Measurements from ENCODE around the gene UBR2.

The UBR2 gene

DNA sequence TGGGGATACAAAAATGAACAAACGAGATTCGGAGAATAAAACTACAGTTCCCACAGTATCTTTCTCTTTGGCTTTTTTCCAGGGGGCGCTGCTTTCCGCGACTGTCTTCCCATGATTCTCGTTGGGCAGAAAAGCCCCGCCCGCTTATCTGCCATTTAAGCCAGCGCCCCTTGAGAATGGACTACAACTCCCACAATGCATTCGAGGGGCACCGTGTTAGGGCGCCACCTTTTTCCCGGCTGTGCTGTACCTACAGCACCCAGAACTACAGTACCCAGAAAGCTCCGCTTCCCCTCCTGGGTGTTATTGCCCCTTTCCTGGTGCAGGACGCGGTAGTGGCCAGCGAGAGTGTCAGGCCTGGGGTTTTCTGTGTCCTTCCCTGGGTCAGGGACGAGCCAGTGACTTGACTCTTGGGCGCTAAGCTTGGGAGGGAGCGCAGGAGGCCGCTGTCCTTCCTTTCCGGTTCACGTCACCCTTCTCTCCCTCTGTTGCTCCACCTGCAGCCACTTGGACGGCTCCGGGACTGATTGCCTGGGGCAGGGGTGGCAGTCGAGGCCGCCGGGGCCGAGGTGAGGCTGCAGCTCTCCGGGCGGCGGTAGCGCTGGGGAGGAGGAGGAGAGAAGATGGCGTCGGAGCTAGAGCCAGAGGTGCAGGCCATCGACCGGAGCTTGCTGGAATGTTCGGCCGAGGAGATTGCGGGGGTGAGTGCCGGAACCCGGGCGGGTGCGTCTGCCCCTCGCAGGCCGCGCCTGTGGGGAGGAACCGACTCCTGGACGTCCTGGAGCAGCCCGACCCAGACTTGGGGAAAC is at the start of gene UBR2:
Gene UBR2 (plus strand): TSS at position 333 of the 809 bp plus-strand sequence. CDS start 291 bp downstream, at position 624.
- peaks cover 34% of the 10 kb centered on the region for H3K4me1 Mint-ChIP-seq
- no peaks in the 10 kb centered on the region for H3K9me3 Mint-ChIP-seq
- peak; percentile 88 to 94 for DNase-seq
- peak within 1 kb of the TSS; percentile 97 to 98 for H3K27ac Mint-ChIP-seq
- H3K27me3 Mint-ChIP-seq, result no peaks in the 10 kb centered on the region
- peak; percentile 99 for ATAC-seq
- peak within 1 kb of the TSS; percentile 92 to 98 for H3K4me3 Mint-ChIP-seq

DNA sequence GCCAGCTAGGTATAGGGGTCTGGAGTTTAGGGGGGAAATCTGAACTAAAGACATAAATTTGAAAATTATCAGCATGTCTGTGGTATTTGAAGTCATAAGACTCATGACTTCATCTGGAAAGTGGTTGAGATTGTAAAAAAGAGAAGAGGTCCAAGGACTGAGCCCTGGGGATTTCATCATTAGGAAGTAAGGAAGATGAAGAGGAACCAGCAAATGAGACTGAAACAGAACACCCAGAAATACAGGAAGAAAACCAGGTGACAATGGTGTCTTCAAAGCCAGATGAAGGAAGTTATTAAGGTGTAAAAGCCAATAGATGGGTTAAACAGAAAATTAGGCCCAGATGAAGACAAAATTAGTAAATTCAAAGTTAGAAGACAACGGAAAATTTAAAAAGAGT is 49.1 kb upstream of the UBR2 start:
- H3K27ac Mint-ChIP-seq, result no peak overlapping the region
- peaks cover 1 to 3% of the 10 kb centered on the region in 2 donors for H3K9me3 Mint-ChIP-seq
- peaks cover 7% of the 10 kb centered on the region for H3K4me1 Mint-ChIP-seq
- DNase-seq, result no peak
- no peaks in the 10 kb centered on the region for H3K27me3 Mint-ChIP-seq
- no peak overlapping the region for H3K4me3 Mint-ChIP-seq
- no peak for ATAC-seq

DNA sequence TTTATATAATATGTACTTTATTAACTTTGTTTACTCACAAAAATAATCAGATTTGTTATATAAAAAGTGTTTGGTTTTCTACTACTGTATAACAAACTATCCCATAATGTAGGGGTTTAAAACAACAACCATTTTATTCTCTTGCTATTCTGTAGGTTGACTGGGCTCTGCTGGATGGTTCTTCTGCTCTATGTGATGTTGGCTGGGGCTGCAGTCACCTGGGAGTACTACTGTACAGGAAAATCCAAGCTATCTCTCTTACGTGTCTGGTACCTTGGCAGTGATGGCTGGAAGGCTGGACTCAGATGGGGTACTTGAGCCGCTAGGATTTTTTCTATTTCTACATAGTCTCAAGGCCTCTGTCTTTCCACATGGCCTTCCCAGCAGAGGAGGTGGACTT is 44.0 kb upstream of the UBR2 start:
- Mint-ChIP-seq H3K27ac (no peak overlapping the region), H3K4me1 (peaks cover 9% of the 10 kb centered on the region), H3K9me3 (peaks cover 4 to 10% of the 10 kb centered on the region in 2 donors), H3K27me3 (no peaks in the 10 kb centered on the region), H3K4me3 (no peak overlapping the region)
- no peak for DNase-seq
- ATAC-seq, result no peak

DNA sequence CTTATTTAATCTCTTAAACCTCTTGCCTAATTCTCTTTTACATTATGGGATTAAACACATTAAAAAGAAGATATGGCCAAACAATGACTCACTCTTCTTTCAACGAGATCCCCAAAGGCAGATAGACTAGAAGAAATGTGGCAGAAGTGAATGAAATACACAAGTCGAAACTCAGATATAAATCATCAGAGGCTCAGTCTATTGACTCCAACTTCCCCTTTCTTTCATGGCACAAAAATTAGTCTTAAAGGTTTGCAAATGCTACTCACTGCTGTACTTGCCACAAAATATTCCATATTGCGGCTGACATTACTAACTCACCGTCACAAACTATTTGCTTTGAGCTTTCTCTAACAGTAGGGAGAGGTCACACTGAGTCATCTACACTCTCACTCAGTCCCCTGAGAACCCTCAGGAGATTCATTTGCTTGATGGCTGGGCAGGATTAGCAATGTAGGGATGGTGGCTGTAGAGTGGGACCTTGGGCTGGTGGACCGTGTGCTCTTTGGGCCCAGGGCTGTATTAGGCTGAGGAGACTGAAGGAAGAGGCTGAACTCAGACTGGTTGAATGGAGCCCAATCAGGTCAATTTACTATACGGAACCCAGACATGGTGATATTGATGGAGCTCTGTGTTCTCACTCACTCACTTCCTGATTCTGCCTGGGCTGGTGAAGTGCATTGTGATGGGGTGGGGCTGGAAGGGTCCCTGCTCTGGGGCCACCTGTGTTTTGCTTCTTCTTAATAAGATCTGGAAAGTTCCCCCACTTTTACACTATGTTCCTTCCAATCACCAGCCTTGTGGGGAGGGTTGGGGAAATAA is 42.8 kb upstream of the UBR2 start:
- ATAC-seq, result peak; percentile 99
- Mint-ChIP-seq H3K27me3 (no peaks in the 10 kb centered on the region), H3K9me3 (peaks cover 4 to 10% of the 10 kb centered on the region in 2 donors), H3K4me3 (peak overlapping the region in 1 of 2 donors; percentile 42), H3K4me1 (peaks cover 9% of the 10 kb centered on the region), H3K27ac (peak overlapping the region in 1 of 2 donors; percentile 6)
- DNase-seq, result peak in 1 of 2 donors; percentile 41

DNA sequence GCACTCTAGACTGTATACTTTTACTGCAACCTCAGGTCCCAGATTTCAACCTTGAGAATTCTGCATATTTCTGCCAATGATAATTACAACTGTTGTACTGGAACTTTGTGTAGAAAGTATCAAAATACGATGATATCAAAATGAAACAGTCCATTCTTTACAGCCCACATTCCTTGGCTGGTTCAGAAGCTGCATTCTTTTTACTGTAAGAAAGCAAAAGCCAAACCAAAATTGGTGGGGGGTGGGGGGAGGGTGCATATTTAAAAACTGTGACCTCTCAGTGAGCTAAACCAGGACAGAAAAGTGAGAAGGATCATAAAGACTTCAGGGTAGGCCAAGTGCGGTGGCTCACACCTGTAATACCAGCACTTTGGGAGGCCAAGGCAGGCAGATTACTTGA is 41.8 kb upstream of the UBR2 start:
- Mint-ChIP-seq H3K4me1 (peaks cover 9% of the 10 kb centered on the region), H3K27me3 (no peaks in the 10 kb centered on the region), H3K9me3 (peaks cover 4 to 10% of the 10 kb centered on the region in 2 donors), H3K4me3 (no peak overlapping the region), H3K27ac (no peak overlapping the region)
- DNase-seq, result no peak
- ATAC-seq, result no peak

DNA sequence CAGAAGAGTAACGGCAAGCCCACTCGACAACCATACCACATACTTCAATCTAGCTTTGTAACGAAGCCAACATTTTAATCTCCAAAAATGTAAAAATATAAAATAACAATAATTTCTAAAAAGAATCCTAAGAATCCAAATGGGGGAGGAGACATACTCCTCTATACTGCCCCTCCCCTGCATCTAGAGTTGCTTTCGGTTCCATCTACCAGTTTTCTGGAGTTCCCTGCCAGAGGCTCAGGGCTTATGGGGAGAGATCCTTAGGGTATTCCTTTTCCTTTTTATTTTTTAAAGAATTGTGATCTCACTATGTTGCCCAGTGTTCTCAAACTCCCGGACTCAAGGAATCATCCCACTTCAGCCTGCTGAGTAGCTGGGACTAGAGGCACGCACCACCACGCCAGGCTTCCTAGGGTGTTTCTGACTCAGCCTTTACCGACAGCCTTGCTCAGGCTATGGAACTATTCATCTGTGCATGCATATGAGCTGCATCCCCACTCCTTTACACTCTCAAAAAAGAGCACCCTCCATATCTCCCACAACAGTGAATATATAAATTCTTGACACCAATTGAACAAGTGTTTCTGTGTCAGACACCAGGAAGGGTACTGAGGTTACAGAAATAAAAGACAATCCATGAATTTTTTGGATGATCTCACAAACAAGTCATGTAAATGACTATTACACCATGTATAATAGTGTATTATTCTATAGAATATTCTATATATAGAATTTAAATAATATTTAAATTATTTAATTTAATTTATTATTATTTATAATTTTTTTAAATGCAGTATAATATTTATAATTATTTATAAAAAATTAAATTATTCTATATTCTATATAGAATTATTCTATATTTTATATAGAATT is 40.7 kb upstream of the UBR2 start:
- H3K4me3 Mint-ChIP-seq, result no peak overlapping the region
- no peak for DNase-seq

DNA sequence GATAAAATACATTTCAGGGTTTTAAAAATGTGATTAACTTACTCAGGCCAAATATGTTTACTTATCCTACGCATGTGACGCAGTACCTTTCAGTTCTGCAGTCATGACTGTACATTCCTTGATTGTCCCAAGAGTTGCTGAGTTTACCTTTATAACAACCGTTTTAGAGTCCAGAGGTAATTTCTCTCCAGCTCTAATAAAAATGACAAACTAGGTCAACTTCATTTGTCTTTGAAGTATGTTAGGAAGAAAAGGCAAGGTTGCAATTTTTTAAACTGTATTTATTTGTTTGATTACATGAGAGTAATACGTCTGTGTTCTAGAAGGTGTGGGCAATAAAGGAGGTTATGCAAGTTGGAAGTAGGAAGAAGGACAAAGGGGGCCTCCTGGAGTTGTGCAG is 38.6 kb upstream of the UBR2 start:
- Mint-ChIP-seq H3K27me3 (peaks cover 2% of the 10 kb centered on the region), H3K4me1 (peaks cover 9% of the 10 kb centered on the region), H3K27ac (no peak overlapping the region), H3K4me3 (no peak overlapping the region), H3K9me3 (peaks cover 0 to 3% of the 10 kb centered on the region in 2 donors)
- DNase-seq (no peak), ATAC-seq (no peak)

More for the DNA sequence above, 40.7 kb upstream of the UBR2 start:
- Mint-ChIP-seq H3K27ac (no peak overlapping the region), H3K9me3 (peaks cover 4 to 10% of the 10 kb centered on the region in 2 donors), H3K27me3 (no peaks in the 10 kb centered on the region), H3K4me1 (peaks cover 9% of the 10 kb centered on the region)
- ATAC-seq, result no peak

DNA sequence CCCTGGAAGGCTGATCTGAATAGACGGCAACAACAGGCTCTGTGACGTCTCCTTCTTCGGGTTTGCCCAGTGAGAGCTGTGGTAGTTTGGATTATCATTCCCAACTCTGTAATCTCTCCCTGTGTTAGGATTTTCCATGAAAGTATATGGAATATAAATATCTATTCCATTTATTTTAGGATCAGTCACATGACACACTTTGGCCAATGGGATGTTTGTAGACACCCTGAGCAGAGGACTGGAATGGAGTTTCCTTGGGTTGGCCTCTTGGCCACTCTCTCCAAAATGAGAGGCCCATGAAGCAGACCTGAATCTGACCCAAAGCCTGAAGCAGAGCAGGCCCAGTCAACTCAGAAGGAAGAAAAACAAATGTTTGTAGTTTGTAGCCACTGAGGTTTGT is 37.2 kb upstream of the UBR2 start:
- peaks cover 8% of the 10 kb centered on the region for H3K27me3 Mint-ChIP-seq
- ATAC-seq, result no peak
- no peaks in the 10 kb centered on the region for H3K9me3 Mint-ChIP-seq
- DNase-seq, result no peak
- H3K27ac Mint-ChIP-seq, result no peak overlapping the region
- H3K4me3 Mint-ChIP-seq, result no peak overlapping the region
- H3K4me1 Mint-ChIP-seq, result peaks cover under 1% of the 10 kb centered on the region

DNA sequence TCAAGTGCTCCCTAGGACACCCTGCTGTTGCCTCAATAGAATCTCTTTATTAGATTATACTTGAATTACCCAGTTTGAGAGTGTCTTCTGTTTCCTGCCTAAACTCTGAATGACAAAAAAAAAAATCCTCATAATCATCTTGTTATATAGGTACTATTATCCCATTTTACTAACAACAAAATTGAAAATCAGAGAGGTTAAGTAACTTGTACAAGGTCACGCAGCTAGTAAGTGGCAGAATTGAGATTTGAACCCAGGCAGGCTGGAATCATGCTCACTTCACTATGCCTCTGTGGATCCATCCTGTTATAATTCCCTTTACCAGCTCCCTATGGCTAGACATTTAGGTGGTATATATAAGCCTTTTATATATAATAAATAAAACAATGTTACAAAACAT is 36.6 kb upstream of the UBR2 start:
- no peak overlapping the region for H3K27ac Mint-ChIP-seq
- no peaks in the 10 kb centered on the region for H3K4me1 Mint-ChIP-seq
- H3K9me3 Mint-ChIP-seq, result no peaks in the 10 kb centered on the region
- no peak for ATAC-seq
- DNase-seq, result no peak
- H3K27me3 Mint-ChIP-seq, result peaks cover 8% of the 10 kb centered on the region
- H3K4me3 Mint-ChIP-seq, result no peak overlapping the region

DNA sequence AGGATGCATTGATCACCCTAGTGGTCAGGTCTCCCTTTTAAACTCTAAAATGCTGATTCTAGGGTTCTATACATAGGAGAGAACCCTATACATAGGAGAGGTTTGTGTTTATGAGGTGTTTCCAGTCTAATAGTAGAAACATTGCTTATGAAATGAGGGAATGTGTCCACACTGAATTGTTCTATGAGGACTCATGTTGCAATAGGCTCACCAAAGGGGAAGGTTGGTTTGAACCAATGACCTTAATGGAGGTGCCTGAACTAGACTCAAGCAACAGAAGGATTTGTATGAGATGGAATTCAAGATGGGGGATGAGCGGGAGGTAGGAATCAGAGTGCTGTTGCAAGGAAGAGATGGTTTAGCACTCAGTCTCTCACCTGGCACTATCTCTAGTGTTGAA is 33.5 kb upstream of the UBR2 start:
- Mint-ChIP-seq H3K27ac (no peak overlapping the region), H3K27me3 (peaks cover 8% of the 10 kb centered on the region), H3K4me1 (no peaks in the 10 kb centered on the region), H3K4me3 (no peak overlapping the region), H3K9me3 (no peaks in the 10 kb centered on the region)
- ATAC-seq (no peak), DNase-seq (no peak)

DNA sequence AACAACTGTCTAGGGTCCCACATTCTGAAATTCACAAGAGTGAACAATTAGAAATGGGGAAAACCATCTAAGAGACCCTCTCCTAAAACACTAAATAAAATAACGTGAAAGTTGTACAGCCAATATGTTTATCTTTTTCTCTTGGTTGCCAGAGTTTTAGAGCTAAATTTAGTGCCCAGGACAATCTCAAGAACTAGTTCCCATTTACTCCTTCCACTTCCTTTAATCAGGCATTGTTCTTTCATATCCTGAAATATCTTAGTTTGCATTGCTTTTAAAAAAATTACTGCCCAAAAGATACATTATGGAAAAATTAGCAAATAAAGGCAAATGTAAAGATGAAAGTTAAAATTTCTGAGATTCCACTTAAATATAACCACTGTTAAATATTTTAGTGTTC is 33.1 kb upstream of the UBR2 start:
- Mint-ChIP-seq H3K9me3 (no peaks in the 10 kb centered on the region), H3K4me3 (no peak overlapping the region), H3K4me1 (no peaks in the 10 kb centered on the region), H3K27ac (no peak overlapping the region), H3K27me3 (peaks cover 8% of the 10 kb centered on the region)
- no peak for ATAC-seq
- DNase-seq, result no peak

DNA sequence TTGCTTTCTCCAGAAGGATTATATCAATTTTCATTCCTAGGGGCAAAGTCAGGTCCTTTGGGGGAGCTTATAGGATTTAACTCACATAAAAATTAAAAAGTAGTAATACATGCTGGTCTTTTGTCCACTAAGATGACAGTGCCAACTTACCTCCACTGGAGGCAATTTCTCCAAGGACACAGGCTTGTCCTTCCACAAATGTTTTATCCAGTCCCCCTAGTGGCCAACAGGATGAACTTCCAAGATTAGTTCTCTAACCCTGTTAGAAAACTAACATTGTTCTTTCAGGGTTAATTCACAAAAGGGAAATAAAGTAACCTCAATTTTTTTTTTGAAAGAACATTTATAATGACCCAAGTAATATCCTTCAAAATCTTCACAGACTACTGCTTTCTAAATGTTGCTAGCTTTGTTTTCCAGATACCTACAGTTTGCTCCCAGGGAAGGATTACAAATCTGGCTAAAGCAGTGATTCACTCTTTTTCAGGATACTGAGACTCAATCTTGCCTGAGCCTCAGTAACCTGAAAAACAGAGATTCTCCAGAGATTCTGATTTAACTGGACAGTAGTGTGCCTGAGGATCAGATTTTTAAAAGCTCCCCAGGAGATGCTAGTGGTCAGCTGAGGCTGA is 31.7 kb upstream of the UBR2 start:
- DNase-seq (peak in 1 of 2 donors; percentile 20), ATAC-seq (peak; percentile 73)
- no peaks in the 10 kb centered on the region for H3K9me3 Mint-ChIP-seq
- peaks cover 8% of the 10 kb centered on the region for H3K27me3 Mint-ChIP-seq
- H3K27ac Mint-ChIP-seq, result no peak overlapping the region
- H3K4me3 Mint-ChIP-seq, result no peak overlapping the region
- no peaks in the 10 kb centered on the region for H3K4me1 Mint-ChIP-seq

DNA sequence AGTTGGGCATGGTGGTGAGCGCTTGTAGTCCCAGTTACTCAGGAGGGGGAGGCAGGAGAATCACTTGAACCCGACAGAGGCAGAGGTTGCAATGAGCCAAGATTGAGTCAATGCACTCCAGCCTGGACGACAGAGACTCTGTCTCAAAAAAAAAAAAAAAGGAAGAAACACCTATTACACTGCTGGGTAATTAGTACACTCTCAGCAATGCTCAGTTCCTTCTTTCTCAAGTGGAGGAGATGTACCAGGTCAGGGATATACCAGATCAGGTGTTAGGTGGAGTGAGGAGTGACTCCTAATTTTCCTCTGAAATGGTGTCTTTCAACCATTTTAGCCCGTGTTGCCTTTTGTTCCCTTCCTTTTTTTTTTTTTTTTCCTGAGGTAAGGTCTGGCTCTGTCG is 30.0 kb upstream of the UBR2 start:
- no peaks in the 10 kb centered on the region for H3K9me3 Mint-ChIP-seq
- H3K27ac Mint-ChIP-seq, result no peak overlapping the region
- no peak for ATAC-seq
- no peak overlapping the region for H3K4me3 Mint-ChIP-seq
- DNase-seq, result no peak
- no peaks in the 10 kb centered on the region for H3K4me1 Mint-ChIP-seq
- peaks cover 8% of the 10 kb centered on the region for H3K27me3 Mint-ChIP-seq

DNA sequence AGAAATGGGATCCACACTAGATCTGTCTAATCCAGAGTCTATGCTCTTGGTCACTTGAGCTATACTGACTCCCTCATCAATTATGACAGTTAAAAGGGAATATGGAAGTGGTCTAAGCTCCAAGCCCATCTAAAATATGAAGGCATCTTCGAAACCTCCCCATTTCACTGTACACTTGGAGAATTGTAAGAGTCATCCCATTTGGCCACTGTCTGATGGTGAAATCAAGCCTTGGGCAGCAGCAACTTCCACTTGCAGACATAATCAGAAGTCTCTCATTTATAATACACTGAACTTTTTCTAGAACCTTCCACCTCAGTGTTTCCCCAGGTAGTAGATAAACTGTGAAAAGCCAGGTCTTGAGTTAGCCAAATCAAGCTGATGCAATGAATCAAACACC is 26.3 kb upstream of the UBR2 start:
- H3K27me3 Mint-ChIP-seq, result no peaks in the 10 kb centered on the region

DNA sequence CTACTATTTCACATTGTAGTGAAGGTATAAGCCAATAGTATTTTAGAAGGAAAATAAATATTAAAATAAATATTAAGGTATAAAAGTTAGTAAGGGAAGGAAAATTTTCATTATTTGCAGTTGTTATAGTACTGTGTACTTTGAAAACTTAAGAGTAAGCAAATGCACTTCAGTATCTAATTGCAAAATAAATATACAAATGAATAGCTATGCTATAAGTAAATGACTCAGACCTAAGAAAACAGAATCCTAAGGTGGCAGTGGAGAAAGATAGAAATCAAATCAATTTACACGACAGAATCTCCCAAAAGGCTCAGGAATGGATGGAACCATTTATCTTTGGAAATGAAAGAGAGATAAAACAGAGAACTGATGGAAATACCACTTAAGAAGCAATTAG is 24.7 kb upstream of the UBR2 start:
- ATAC-seq (no peak), DNase-seq (no peak)
- Mint-ChIP-seq H3K27ac (no peak overlapping the region), H3K4me1 (no peaks in the 10 kb centered on the region), H3K4me3 (no peak overlapping the region), H3K27me3 (no peaks in the 10 kb centered on the region), H3K9me3 (no peaks in the 10 kb centered on the region)

More for the DNA sequence above, 26.3 kb upstream of the UBR2 start:
- H3K4me3 Mint-ChIP-seq, result no peak overlapping the region
- H3K27ac Mint-ChIP-seq, result peak overlapping the region in 1 of 2 donors; percentile 44
- H3K9me3 Mint-ChIP-seq, result no peaks in the 10 kb centered on the region
- no peak for DNase-seq
- no peak for ATAC-seq
- no peaks in the 10 kb centered on the region for H3K4me1 Mint-ChIP-seq

All from stimulated activated naive CD8-positive, alpha-beta T cell treated with anti-CD3 and anti-CD28 coated beads, Interleukin-15, amount 100 ng/mL, for 72 hours (primary cell).